Activated B cell treated with CpG ODN at 0.5 μM for 24 hours (primary cell): ENCODE results near the gene HSPA12B. TPM values are rescaled to one million over a fixed set of nuclear protein-coding genes. Genes with fewer than 3 reads are reported as not detected.

Source experiments
- ATAC-seq: fragments of 200-7000 bp; cut with Tn5 transposase; one replicate; pipeline ENCODE4 v1.10.0; 2021; ENCODE audit warnings: low read depth, mild to moderate bottlenecking, moderate library complexity
- CTCF ChIA-PET: fragments of 350-600 bp; sonication (Branson Sonifier 250); formaldehyde crosslinking; loops from one replicate; lab custom pipeline; 2021; ENCODE audit warnings: antibody characterized with exemption; lab: Charles Lee
- POLR2A ChIA-PET: fragments of 350-600 bp; sonication (Branson Sonifier 250); formaldehyde crosslinking; loops from one replicate; lab custom pipeline; 2021; ENCODE audit warnings: antibody characterized with exemption; lab: Charles Lee
- DNase-seq: peaks from one replicate; pipeline ENCODE4 v3.0.0; 2022
- H3K27ac Mint-ChIP-seq: one replicate; pipeline ENCODE4 v1.8.0; 2020; ENCODE audit warnings: mixed read lengths
- H3K27me3 Mint-ChIP-seq: one replicate; pipeline ENCODE4 v1.8.0; 2021; ENCODE audit warnings: mixed read lengths
- H3K36me3 Mint-ChIP-seq: one replicate; pipeline ENCODE4 v1.8.0; 2021; ENCODE audit warnings: low read depth, mixed read lengths
- H3K4me1 Mint-ChIP-seq: one replicate; pipeline ENCODE4 v1.8.0; 2021; ENCODE audit warnings: mixed read lengths
- H3K4me3 Mint-ChIP-seq: one replicate; pipeline ENCODE4 v1.8.0; 2020; ENCODE audit warnings: mild to moderate bottlenecking, mixed read lengths
- H3K9me3 Mint-ChIP-seq: one replicate; pipeline ENCODE4 v1.8.0; 2020; ENCODE audit warnings: mixed read lengths
- CTCF ChIP-seq: fragments of 200-600 bp; IDR thresholded peaks from one replicate; pipeline ENCODE4 v1.8.0; 2022; ENCODE audit warnings: antibody characterized with exemption, mild to moderate bottlenecking
- intact Hi-C: fragments of 100-400 bp; cut with micrococcal nuclease; formaldehyde crosslinking; loops from one replicate; pipeline ENCODE4 v1.15.1; 2024
- total RNA-seq: library from RNA; stranded (reverse); gene quantifications from 2 replicates; pipeline ENCODE4 v1.2.3, GENCODE V29; 2022

HSPA12B gene
- total RNA-seq, 1 donor from 2014 or later, result not detected

- Mint-ChIP-seq H3K4me3 (no peak overlapping the region), H3K4me1 (no peaks in the 10 kb centered on the region), H3K36me3 (no peaks in the 10 kb centered on the region), H3K9me3 (no peaks in the 10 kb centered on the region), H3K27ac (no peak overlapping the region), H3K27me3 (peaks cover 10% of the 10 kb centered on the region)
- CTCF ChIA-PET, result no interaction called here
- DNase-seq (no peak), ATAC-seq (no peak)
- intact Hi-C loops, result no loop called here
- TF ChIP-seq CTCF, result no peak
- POLR2A ChIA-PET, result no interaction called here
Observed at GRCh38 chr20:3689978-3690377, 42.5 kb upstream of the HSPA12B start.

GRCh38 chr20:3690413-3690812 is 42.1 kb upstream of the HSPA12B start:
- Mint-ChIP-seq H3K36me3 (no peaks in the 10 kb centered on the region), H3K27me3 (peaks cover 8% of the 10 kb centered on the region), H3K9me3 (no peaks in the 10 kb centered on the region), H3K27ac (no peak overlapping the region), H3K4me3 (no peak overlapping the region), H3K4me1 (no peaks in the 10 kb centered on the region)
- intact Hi-C loops, result no loop called here
- POLR2A ChIA-PET, result no interaction called here
- ATAC-seq (no peak), DNase-seq (no peak)
- no peak for TF ChIP-seq CTCF
- CTCF ChIA-PET, result no interaction called here

GRCh38 chr20:3691306-3691705 is 41.2 kb upstream of the HSPA12B start:
- H3K27me3 Mint-ChIP-seq, result peaks cover 4% of the 10 kb centered on the region
- ChIA-PET CTCF (no interaction called here), POLR2A (no interaction called here)
- no peak for ATAC-seq
- intact Hi-C loops, result no loop called here
- H3K4me1 Mint-ChIP-seq, result no peaks in the 10 kb centered on the region
- no peak overlapping the region for H3K27ac Mint-ChIP-seq
- no peak for TF ChIP-seq CTCF
- no peaks in the 10 kb centered on the region for H3K9me3 Mint-ChIP-seq
- H3K4me3 Mint-ChIP-seq, result no peak overlapping the region
- H3K36me3 Mint-ChIP-seq, result no peaks in the 10 kb centered on the region
- DNase-seq, result no peak

- no peaks in the 10 kb centered on the region for H3K36me3 Mint-ChIP-seq
- H3K9me3 Mint-ChIP-seq, result no peaks in the 10 kb centered on the region
- no peaks in the 10 kb centered on the region for H3K4me1 Mint-ChIP-seq
- intact Hi-C loops, result no loop called here
- no peak overlapping the region for H3K27ac Mint-ChIP-seq
- TF ChIP-seq CTCF, result no peak
- no peak for DNase-seq
- H3K27me3 Mint-ChIP-seq, result no peaks in the 10 kb centered on the region
- POLR2A ChIA-PET, result no interaction called here
- H3K4me3 Mint-ChIP-seq, result no peak overlapping the region
- CTCF ChIA-PET, result no interaction called here
- no peak for ATAC-seq
Observed at GRCh38 chr20:3691897-3692296, 40.6 kb upstream of the HSPA12B start.

- H3K27me3 Mint-ChIP-seq, result no peaks in the 10 kb centered on the region
- CTCF ChIA-PET, result no interaction called here
Observed at GRCh38 chr20:3692706-3693294, 39.7 kb upstream of the HSPA12B start.

More at GRCh38 chr20:3692706-3693294, 39.7 kb upstream of the HSPA12B start:
- H3K9me3 Mint-ChIP-seq, result no peaks in the 10 kb centered on the region
- H3K4me1 Mint-ChIP-seq, result no peaks in the 10 kb centered on the region
- intact Hi-C loops, result no loop called here
- no peak for ATAC-seq
- no peak overlapping the region for H3K27ac Mint-ChIP-seq
- no peak overlapping the region for H3K4me3 Mint-ChIP-seq
- H3K36me3 Mint-ChIP-seq, result no peaks in the 10 kb centered on the region
- POLR2A ChIA-PET, result no interaction called here
- DNase-seq, result no peak
- no peak for TF ChIP-seq CTCF
